SK-N-MC (cell line): ENCODE results near the gene C2orf72.
A peak's percentile ranks its signal among the peaks of the same experiment; 100 is the strongest.
"Not testable (repeated sequence)": the region's sequence is repeated elsewhere in the genome, so short reads cannot be mapped to it uniquely, and the experiment has no call there.

Experiments used
- DNase-seq: peaks from one replicate; pipeline ENCODE4 v3.0.0-alpha.2; 2011; ENCODE audit warnings: low read depth, low spot score
- H3K27ac ChIP-seq: fragments of 200-600 bp; sonication (generic); 2 replicates; pipeline ENCODE4 v1.5.1; 2016; ENCODE audit warnings: mixed run types
- H3K36me3 ChIP-seq: fragments of 200-600 bp; sonication (generic); 2 replicates; pipeline ENCODE4 v1.6.1; 2017; ENCODE audit warnings: antibody characterized with exemption, low read length, mixed read lengths; ENCODE audit not compliant: insufficient read depth
- H3K4me3 ChIP-seq: fragments of 200-600 bp; sonication (generic); 2 replicates; pipeline ENCODE4 v1.5.1; 2016
- H3K9ac ChIP-seq: fragments of 200-600 bp; sonication (generic); 2 replicates; pipeline ENCODE4 v1.8.0; 2017; ENCODE audit warnings: mixed run types, mixed read lengths; ENCODE audit not compliant: insufficient read length
- H3K9me3 ChIP-seq: fragments of 200-600 bp; sonication (generic); 2 replicates; pipeline ENCODE4 v1.6.1; 2017; ENCODE audit warnings: low read depth, mild to moderate bottlenecking, antibody characterized with exemption, low read length, moderate library complexity, mixed read lengths
- EZH2 ChIP-seq: fragments of 200-600 bp; sonication (generic); IDR thresholded peaks from one replicate; pipeline ENCODE4 v1.6.1; 2017; ENCODE audit warnings: antibody characterized with exemption
- FOXP2 ChIP-seq: optimal IDR thresholded peaks from 2 replicates; pipeline ENCODE3; 2011; ENCODE audit warnings: mild to moderate bottlenecking, moderate library complexity; ENCODE audit not compliant: insufficient read depth; ENCODE audit errors: extremely low read length, control extremely low read depth
- POLR2AphosphoS5 ChIP-seq: IDR thresholded peaks from 2 replicates; pipeline ENCODE4 v1.6.1; 2012; ENCODE audit warnings: mild to moderate bottlenecking, low read depth, low read length, borderline replicate concordance

C2orf72 gene

GRCh38 chr2:231053846-231054245, 16.5 kb downstream of the C2orf72 start:
- no peaks in the 10 kb centered on the region for H3K36me3 ChIP-seq
- no peak for DNase-seq
- H3K9ac ChIP-seq = no peak overlapping the region
- no peaks in the 10 kb centered on the region for H3K9me3 ChIP-seq
- no peak for TF ChIP-seq EZH2
- no peak for TF ChIP-seq FOXP2
- no peak for TF ChIP-seq POLR2AphosphoS5
- H3K27ac ChIP-seq = no peak overlapping the region
- H3K4me3 ChIP-seq = no peak overlapping the region

- TF ChIP-seq POLR2AphosphoS5 = peak; percentile 73
- TF ChIP-seq FOXP2 = peak; percentile 46
- TF ChIP-seq EZH2 = no peak
- Histone ChIP-seq H3K4me3 (peak within 1 kb of the TSS; percentile 92), H3K36me3 (peaks cover 13% of the 10 kb centered on the region), H3K9ac (peak within 1 kb of the TSS; percentile 92), H3K9me3 (no peaks in the 10 kb centered on the region), H3K27ac (peak within 1 kb of the TSS; percentile 82)
- peak; percentile 88 for DNase-seq
Observed at GRCh38 chr2:231056453-231057416, 19.4 kb downstream of the C2orf72 start, which contains the start of gene PSMD1. TSS of gene PSMD1 (plus strand) at chr2:231056867. CDS start at chr2:231057026, 159 bp downstream.

GRCh38 chr2:231057590-231057989, 20.3 kb downstream of the C2orf72 start:
- Histone ChIP-seq H3K36me3 (peaks cover 22% of the 10 kb centered on the region), H3K4me3 (peak overlapping the region; percentile 92), H3K9me3 (no peaks in the 10 kb centered on the region), H3K9ac (peak overlapping the region; percentile 92), H3K27ac (peak overlapping the region; percentile 82; the same call in 1 of the 2 replicates)
- TF ChIP-seq FOXP2 = no peak
- TF ChIP-seq EZH2 = no peak
- no peak for TF ChIP-seq POLR2AphosphoS5
- DNase-seq = no peak

GRCh38 chr2:231058761-231059550, 21.6 kb downstream of the C2orf72 start:
- peak overlapping the region; percentile 92 for H3K9ac ChIP-seq
- H3K36me3 ChIP-seq = peaks cover 36% of the 10 kb centered on the region
- H3K9me3 ChIP-seq = no peaks in the 10 kb centered on the region
- no peak overlapping the region for H3K27ac ChIP-seq
- TF ChIP-seq POLR2AphosphoS5 (no peak), EZH2 (no peak), FOXP2 (no peak)
- peak overlapping the region; percentile 92 for H3K4me3 ChIP-seq
- DNase-seq = no peak

- TF ChIP-seq POLR2AphosphoS5 (no peak), FOXP2 (no peak), EZH2 (no peak)
- no peak for DNase-seq
Observed at GRCh38 chr2:231059756-231060155, 22.4 kb downstream of the C2orf72 start.

GRCh38 chr2:231062776-231063175, 25.5 kb downstream of the C2orf72 start:
- no peak for DNase-seq
- Histone ChIP-seq H3K9ac (no peak overlapping the region), H3K27ac (no peak overlapping the region), H3K4me3 (no peak overlapping the region), H3K36me3 (peaks cover 71% of the 10 kb centered on the region), H3K9me3 (no peaks in the 10 kb centered on the region)
- TF ChIP-seq FOXP2 = no peak
- TF ChIP-seq EZH2 = no peak
- TF ChIP-seq POLR2AphosphoS5 = no peak

More at GRCh38 chr2:231059756-231060155, 22.4 kb downstream of the C2orf72 start:
- H3K4me3 ChIP-seq = no peak overlapping the region
- H3K9me3 ChIP-seq = no peaks in the 10 kb centered on the region
- no peak overlapping the region for H3K9ac ChIP-seq
- H3K36me3 ChIP-seq = peaks cover 44% of the 10 kb centered on the region
- H3K27ac ChIP-seq = no peak overlapping the region

DNA sequence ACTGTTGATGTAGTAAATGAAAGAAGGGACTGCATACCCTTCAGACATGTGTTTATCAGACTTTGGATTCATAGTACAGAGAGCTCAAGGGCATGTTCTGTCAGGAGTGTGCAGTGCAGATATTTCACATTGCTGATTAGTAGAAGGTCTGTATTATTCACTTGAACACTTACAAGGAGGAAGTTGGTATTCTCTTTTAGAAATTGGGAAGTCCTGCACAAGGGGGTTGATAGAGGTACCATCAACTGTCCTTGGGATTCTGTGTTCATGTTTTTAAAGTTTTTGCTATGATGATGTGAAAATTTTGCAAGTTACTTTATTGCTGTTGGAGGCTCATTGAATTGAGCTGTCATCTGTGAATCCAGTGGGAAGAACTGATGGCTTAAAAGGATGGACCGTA, 26.0 kb downstream of the C2orf72 start:
- no peak overlapping the region for H3K9ac ChIP-seq
- no peak overlapping the region for H3K27ac ChIP-seq
- no peaks in the 10 kb centered on the region for H3K9me3 ChIP-seq
- TF ChIP-seq FOXP2 = no peak
- no peak for TF ChIP-seq POLR2AphosphoS5
- TF ChIP-seq EZH2 = no peak
- no peak for DNase-seq
- H3K36me3 ChIP-seq = peaks cover 76% of the 10 kb centered on the region
- no peak overlapping the region for H3K4me3 ChIP-seq

- H3K36me3 ChIP-seq = peaks cover 95% of the 10 kb centered on the region
- no peak overlapping the region for H3K9ac ChIP-seq
- no peak for DNase-seq
- H3K27ac ChIP-seq = no peak overlapping the region
- H3K4me3 ChIP-seq = no peak overlapping the region
- no peaks in the 10 kb centered on the region for H3K9me3 ChIP-seq
- TF ChIP-seq POLR2AphosphoS5 (no peak), FOXP2 (no peak), EZH2 (no peak)
Observed at GRCh38 chr2:231065966-231066365, 28.6 kb downstream of the C2orf72 start.

GRCh38 chr2:231067531-231067930, 30.2 kb downstream of the C2orf72 start:
- H3K36me3 ChIP-seq = peaks cover 94% of the 10 kb centered on the region
- not testable (repeated sequence) for H3K27ac ChIP-seq, H3K9me3 ChIP-seq, H3K4me3 ChIP-seq, DNase-seq, H3K9ac ChIP-seq
